Activated T-cell treated with anti-CD3 and anti-CD28 coated beads, Interleukin-2, amount 50 U/mL, for 72 hours (primary cell): ENCODE measurements around the gene SDCCAG8. TPM values are rescaled to one million over a fixed set of nuclear protein-coding genes. Genes with fewer than 3 reads are reported as not detected.

ENCODE experiments used
- ATAC-seq, 2 donors: fragments of 150-1000 bp; cut with Tn5 transposase; replicated peaks in 1 of 2; 2 replicates each; pipeline ENCODE4 v1.10.0; 2021; ENCODE audit warnings: moderate library complexity in 2 of 2, mild to moderate bottlenecking in 1 of 2
- DNase-seq, 2 donors: peaks; one replicate each; pipeline ENCODE4 v3.0.0; 2021 to 2022; ENCODE audit warnings: mixed read lengths in 1 of 2
- H3K27ac Mint-ChIP-seq: one replicate; pipeline ENCODE4 v1.8.0; 2022; ENCODE audit warnings: mild to moderate bottlenecking, moderate library complexity, mixed read lengths
- H3K27me3 Mint-ChIP-seq: one replicate; pipeline ENCODE4 v1.8.0; 2022; ENCODE audit warnings: low read depth, mixed read lengths
- H3K36me3 Mint-ChIP-seq, 2 donors: one replicate each; pipeline ENCODE4 v1.8.0; 2022; ENCODE audit warnings: mixed read lengths in 2 of 2, mild to moderate bottlenecking in 1 of 2; ENCODE audit not compliant: insufficient read depth in 2 of 2
- H3K4me1 Mint-ChIP-seq: one replicate; pipeline ENCODE4 v1.8.0; 2022; ENCODE audit warnings: low read depth, mixed read lengths
- H3K4me3 Mint-ChIP-seq, 2 donors: one replicate each; pipeline ENCODE4 v1.8.0; 2022; ENCODE audit warnings: mild to moderate bottlenecking in 2 of 2, mixed read lengths in 2 of 2, moderate library complexity in 2 of 2
- H3K9me3 Mint-ChIP-seq, 2 donors: one replicate each; pipeline ENCODE4 v1.8.0; 2022; ENCODE audit warnings: mixed read lengths in 2 of 2
- total RNA-seq, 2 donors: library from RNA; stranded (reverse); gene quantifications; one replicate each; pipeline ENCODE4 v1.2.3, GENCODE V29; 2022

The SDCCAG8 gene
- total RNA-seq, 2 donors from 2014 or later, result 31.3 to 40.2 TPM

DNA sequence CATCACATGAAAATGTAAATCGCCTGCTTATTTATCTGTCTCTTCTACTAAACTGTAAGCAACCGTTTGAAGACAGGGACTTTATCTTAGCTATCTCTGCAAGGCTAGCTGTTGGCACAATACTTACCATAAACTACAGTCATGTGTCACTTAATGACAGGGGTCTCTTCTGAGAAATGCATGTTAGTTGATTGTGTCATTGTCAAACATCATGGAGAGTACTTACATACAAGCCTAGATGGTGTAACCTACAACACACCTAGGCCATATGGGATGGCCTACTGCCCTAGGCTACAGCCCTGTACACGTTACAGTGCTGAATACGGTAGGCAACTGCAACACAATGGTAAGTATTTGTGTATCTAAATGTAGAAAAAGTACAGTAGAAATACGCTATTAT is 267.9 kb downstream of the SDCCAG8 start:
- Mint-ChIP-seq H3K9me3 (peaks cover 3 to 5% of the 10 kb centered on the region in 2 donors), H3K4me3 (no peak overlapping the region), H3K36me3 (peaks cover 0 to 2% of the 10 kb centered on the region in 2 donors), H3K4me1 (peaks cover 13% of the 10 kb centered on the region), H3K27ac (no peak overlapping the region), H3K27me3 (no peaks in the 10 kb centered on the region)
- no peak for ATAC-seq
- DNase-seq, result no peak

DNA sequence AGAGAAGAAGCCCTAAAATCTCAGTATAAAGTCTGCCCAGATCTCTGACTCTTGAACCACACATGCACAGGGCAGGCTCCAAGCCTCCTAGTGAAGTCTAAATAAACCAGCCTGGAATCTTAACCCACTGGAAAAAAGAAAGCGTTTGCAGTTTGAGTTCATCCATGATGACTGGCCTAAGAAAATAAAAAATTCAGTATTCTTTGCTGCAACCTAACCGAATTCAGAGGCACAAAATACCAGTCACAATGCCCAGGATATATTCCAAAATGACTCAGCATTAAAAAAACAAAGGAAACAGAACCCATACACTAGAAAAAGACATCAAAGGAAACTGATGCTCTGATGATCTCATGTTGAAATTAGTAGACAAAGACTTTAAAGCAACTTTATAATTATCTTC is 269.2 kb downstream of the SDCCAG8 start:
- DNase-seq (no peak), ATAC-seq (no peak)
- Mint-ChIP-seq H3K27me3 (no peaks in the 10 kb centered on the region), H3K9me3 (peaks cover 3 to 5% of the 10 kb centered on the region in 2 donors), H3K4me3 (no peak overlapping the region), H3K36me3 (peaks cover 0 to 2% of the 10 kb centered on the region in 2 donors), H3K27ac (no peak overlapping the region), H3K4me1 (peaks cover 13% of the 10 kb centered on the region)

DNA sequence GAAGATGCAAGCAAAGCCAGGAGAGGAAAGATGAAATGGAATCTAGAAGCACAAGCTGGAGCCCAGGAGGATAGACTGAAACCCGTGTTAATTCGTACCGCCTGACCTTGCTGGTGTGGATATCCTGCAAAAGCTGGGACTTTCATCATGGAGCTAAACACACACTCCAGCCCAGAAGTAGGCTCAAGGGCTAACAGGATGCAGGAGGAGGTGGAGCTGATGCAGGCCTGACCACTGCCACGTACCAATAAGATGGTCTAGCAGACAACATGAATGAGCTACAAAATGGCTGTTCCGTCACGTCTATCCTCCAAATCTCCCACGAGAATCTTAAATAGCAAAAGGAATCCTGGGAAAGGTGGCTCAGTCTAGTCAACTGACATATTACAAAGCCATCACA is 270.3 kb downstream of the SDCCAG8 start:
- H3K27me3 Mint-ChIP-seq, result no peaks in the 10 kb centered on the region
- H3K9me3 Mint-ChIP-seq, result peaks cover 3 to 5% of the 10 kb centered on the region in 2 donors
- H3K36me3 Mint-ChIP-seq, result peaks cover 2% of the 10 kb centered on the region in 2 donors
- ATAC-seq (no peak), DNase-seq (no peak)
- H3K4me3 Mint-ChIP-seq, result no peak overlapping the region
- no peak overlapping the region for H3K27ac Mint-ChIP-seq
- H3K4me1 Mint-ChIP-seq, result peaks cover 13% of the 10 kb centered on the region

DNA sequence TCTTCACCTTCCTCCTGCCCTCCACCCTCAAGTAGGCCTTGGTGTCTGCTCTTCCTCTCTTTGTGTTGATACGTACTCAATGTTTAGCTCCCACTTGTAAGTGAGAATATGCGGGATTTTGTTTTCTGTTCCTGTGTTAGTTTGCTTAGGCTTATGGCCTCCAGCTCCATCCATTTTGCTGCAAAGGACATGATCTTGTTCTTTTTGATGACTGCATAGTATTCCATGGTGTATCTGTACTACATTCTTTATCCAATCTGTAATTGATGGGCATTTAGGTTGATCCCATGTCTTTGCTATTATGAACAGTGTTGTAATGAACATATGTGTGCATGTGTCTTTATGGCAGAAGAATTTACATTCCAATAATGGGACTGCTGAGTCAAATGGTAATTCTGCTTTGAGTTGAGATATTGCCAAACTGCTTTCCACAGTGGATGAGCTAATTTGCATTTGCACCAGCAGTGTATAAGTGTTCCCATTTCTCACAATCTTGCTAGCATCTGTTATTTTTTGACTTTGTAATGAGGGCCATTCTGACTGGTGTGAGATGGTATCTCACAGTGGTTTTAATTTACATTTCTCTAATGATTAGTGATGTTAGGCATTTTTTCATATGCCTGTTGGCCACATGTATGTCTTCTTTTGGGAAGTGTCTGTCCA is 272.7 kb downstream of the SDCCAG8 start:
- Mint-ChIP-seq H3K27ac (no peak overlapping the region), H3K9me3 (peaks cover 3 to 5% of the 10 kb centered on the region in 2 donors), H3K36me3 (peaks cover 2 to 3% of the 10 kb centered on the region in 2 donors), H3K27me3 (no peaks in the 10 kb centered on the region), H3K4me3 (no peak overlapping the region), H3K4me1 (peaks cover 13% of the 10 kb centered on the region)
- DNase-seq (no peak), ATAC-seq (no peak)

DNA sequence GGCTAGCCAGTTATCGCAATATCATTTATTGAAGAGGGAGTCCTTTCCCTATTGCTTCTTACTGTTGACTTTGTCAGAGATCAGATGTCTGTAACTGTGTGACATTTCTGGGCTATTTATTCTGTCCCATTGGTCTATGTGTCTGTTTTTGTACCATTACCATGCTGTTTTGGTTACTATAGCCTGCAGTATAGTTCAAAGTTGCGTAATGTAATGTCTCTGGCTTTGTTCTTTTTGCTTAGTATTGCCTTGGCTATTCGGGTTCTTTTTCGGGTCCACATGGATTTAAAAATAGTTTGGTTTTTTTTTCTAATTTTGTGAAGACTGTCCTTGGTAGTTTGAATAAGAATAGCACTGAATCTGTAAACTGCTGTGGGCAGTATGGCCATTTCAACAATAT is 273.7 kb downstream of the SDCCAG8 start:
- no peak for ATAC-seq

DNA sequence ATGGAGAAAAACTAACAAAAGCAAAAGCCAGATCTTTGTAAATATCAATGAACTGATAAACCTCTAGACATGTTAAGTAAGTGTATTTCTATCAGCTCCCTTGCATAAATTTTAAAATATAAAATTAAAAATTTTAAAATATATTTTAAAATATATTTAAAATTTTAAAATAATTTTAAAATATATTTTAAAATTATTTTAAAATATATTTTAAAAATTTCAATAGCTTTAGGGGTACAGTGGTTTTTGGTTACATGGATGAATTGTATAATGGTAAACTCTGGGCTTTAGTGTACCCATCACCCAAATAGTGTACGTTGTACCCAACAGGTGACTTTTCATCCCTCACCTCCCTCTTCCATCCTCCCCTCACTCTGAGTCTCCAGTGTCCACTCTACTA is 279.2 kb downstream of the SDCCAG8 start:
- ATAC-seq (no peak), DNase-seq (no peak)
- no peaks in the 10 kb centered on the region for H3K4me1 Mint-ChIP-seq
- no peak overlapping the region for H3K27ac Mint-ChIP-seq
- no peak overlapping the region for H3K4me3 Mint-ChIP-seq
- H3K9me3 Mint-ChIP-seq, result peaks cover 2 to 4% of the 10 kb centered on the region in 2 donors
- H3K27me3 Mint-ChIP-seq, result no peaks in the 10 kb centered on the region
- peaks cover 5 to 6% of the 10 kb centered on the region in 2 donors for H3K36me3 Mint-ChIP-seq

More for the DNA sequence above, 273.7 kb downstream of the SDCCAG8 start:
- H3K36me3 Mint-ChIP-seq, result peaks cover 2 to 3% of the 10 kb centered on the region in 2 donors
- peaks cover 3 to 5% of the 10 kb centered on the region in 2 donors for H3K9me3 Mint-ChIP-seq
- DNase-seq, result no peak
- no peak overlapping the region for H3K4me3 Mint-ChIP-seq
- no peaks in the 10 kb centered on the region for H3K27me3 Mint-ChIP-seq
- H3K4me1 Mint-ChIP-seq, result peaks cover 13% of the 10 kb centered on the region
- no peak overlapping the region for H3K27ac Mint-ChIP-seq

DNA sequence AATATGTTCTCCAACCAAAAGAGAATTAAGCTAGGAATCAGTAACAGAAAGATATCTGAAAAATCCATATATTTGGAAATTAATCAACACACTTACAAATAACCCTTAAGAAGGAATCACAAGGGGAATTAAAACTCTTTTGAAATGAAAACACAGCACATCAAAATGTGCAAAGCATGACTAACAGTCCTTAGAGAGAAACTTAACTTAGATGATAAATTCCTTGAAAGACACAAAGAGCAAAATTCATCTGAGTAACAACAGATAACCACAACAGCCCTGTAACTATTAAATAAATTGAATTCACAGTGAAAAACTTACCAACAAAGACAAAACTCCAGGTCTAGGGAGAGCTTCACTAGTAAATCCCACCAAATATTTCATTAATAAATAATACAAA is 283.8 kb downstream of the SDCCAG8 start:
- H3K4me1 Mint-ChIP-seq, result no peaks in the 10 kb centered on the region
- ATAC-seq, result no peak
- H3K27me3 Mint-ChIP-seq, result no peaks in the 10 kb centered on the region
- no peak overlapping the region for H3K4me3 Mint-ChIP-seq
- no peak for DNase-seq
- peaks cover 8 to 9% of the 10 kb centered on the region in 2 donors for H3K36me3 Mint-ChIP-seq
- H3K27ac Mint-ChIP-seq, result no peak overlapping the region
- H3K9me3 Mint-ChIP-seq, result peaks cover 2 to 5% of the 10 kb centered on the region in 2 donors

DNA sequence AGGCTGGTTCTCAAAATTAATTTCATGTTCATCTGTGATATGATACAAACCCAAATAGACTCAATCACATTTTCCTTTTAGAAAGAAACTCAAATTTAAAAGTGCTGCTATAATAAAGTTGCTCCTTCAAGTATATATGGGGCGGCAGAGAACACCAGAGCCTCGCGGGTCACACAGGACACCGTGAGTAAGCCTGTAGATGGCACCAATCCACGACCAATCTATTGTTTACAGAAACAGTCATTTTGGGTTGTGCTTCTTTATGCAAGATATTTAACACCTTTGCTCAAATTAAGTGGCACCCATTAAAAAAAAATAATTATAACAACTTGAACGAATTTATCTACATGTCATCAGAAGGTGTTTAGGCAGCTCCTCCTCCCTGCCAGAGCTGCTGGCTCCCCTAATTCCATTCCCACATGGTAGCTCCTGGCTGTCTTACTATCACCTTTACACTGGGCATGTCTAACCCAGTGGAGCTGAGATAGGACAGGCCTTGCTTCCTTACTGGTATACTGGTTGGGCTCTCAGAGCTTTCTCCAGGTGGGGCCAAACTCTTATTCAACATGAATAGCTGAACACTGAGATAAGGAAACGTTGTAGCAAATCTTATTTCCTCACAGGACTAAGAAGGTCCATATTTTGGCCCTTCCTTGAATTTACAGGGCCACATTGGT is 287.0 kb downstream of the SDCCAG8 start:
- H3K9me3 Mint-ChIP-seq, result peaks cover 0 to 2% of the 10 kb centered on the region in 2 donors
- no peak overlapping the region for H3K27ac Mint-ChIP-seq
- DNase-seq (no peak), ATAC-seq (no peak)
- H3K4me1 Mint-ChIP-seq, result no peaks in the 10 kb centered on the region
- H3K27me3 Mint-ChIP-seq, result no peaks in the 10 kb centered on the region
- no peak overlapping the region for H3K4me3 Mint-ChIP-seq
- H3K36me3 Mint-ChIP-seq, result peaks cover 4 to 5% of the 10 kb centered on the region in 2 donors

DNA sequence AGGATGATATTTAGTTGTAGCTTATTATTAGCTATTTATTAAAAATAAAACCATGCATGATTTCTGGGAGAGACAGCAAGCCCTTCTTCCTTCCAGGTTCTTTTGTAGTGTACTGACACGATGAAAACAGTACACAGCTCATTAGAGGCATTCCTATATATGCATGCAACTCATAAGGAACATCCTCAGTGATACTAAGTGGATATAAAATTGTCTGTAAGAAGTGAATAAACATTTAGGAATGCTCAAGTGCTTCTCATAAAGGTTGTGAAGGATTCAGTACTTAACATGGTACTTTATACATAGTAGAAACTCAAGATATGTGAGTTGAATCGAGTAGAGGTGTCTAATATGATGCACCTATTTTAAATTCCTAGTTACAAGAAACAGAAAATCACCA is 287.7 kb downstream of the SDCCAG8 start:
- no peak for ATAC-seq

DNA sequence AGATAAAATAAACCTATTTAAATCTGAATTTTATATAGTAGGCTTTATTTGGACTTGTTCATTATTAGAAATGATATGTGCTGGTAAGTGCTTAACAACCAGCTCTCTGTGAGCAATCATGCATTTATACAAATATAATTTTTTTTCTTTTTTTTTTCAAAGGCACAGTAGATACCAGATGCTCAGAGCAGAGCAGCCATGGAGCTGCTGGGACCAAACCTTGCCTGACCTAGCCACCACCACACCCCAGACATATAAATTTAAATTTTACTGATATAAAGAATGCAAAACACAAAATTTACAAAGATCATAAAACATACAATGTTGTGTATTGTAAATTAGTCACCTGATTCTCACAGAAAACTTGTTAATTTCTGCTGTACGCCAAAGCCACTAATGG is 290.6 kb downstream of the SDCCAG8 start:
- Mint-ChIP-seq H3K27me3 (no peaks in the 10 kb centered on the region), H3K36me3 (peaks cover 4 to 5% of the 10 kb centered on the region in 2 donors), H3K9me3 (peaks cover 0 to under 1% of the 10 kb centered on the region in 2 donors), H3K4me1 (no peaks in the 10 kb centered on the region), H3K4me3 (no peak overlapping the region), H3K27ac (no peak overlapping the region)
- ATAC-seq, result no peak
- no peak for DNase-seq

More for the DNA sequence above, 287.7 kb downstream of the SDCCAG8 start:
- Mint-ChIP-seq H3K36me3 (peaks cover 4 to 5% of the 10 kb centered on the region in 2 donors), H3K9me3 (peaks cover 0 to 2% of the 10 kb centered on the region in 2 donors), H3K4me1 (no peaks in the 10 kb centered on the region), H3K4me3 (no peak overlapping the region), H3K27ac (no peak overlapping the region), H3K27me3 (no peaks in the 10 kb centered on the region)
- DNase-seq, result no peak

DNA sequence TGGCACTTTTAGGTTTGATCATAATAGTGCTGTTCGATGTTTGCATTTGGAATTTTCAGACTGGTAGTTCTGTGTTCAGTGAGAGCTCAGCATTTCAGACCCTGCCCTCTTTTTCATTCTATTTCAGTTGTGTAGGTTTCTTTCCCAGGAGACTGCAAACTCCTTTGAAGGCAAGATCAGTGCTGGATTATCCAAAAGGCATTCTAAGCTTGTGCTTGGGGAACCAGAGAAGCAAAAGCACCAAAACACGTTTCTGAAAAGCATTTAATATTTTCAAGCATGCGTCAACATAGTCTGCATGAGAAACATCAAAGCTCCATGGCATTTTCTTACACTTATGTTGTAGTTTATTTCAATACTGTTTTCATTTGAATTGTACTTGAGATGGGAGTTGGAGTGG is 292.1 kb downstream of the SDCCAG8 start:
- DNase-seq, result no peak
- peaks cover 4 to 5% of the 10 kb centered on the region in 2 donors for H3K36me3 Mint-ChIP-seq
- H3K4me1 Mint-ChIP-seq, result no peaks in the 10 kb centered on the region
- H3K9me3 Mint-ChIP-seq, result no peaks in the 10 kb centered on the region
- no peak for ATAC-seq
- no peak overlapping the region for H3K4me3 Mint-ChIP-seq
- no peak overlapping the region for H3K27ac Mint-ChIP-seq
- H3K27me3 Mint-ChIP-seq, result no peaks in the 10 kb centered on the region

DNA sequence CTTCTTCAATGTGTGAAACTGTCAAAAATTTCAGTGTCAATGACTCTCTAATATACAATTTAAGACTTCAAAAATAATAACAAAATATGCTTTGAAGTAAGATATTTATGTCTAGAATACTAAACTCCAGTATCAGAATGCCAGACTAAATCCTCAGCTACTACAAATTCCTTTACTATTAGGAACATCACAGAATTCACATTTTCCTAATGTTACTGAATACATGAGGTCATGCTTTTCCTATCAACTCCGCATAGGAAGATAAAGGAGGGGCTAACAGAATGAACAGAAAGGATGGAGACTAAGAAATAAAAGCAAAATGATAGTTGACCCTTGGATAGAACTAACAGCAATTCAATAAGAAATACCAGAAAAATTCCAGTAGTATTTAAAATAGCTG is 292.7 kb downstream of the SDCCAG8 start:
- no peak overlapping the region for H3K27ac Mint-ChIP-seq
- ATAC-seq (no peak), DNase-seq (no peak)
- H3K9me3 Mint-ChIP-seq, result no peaks in the 10 kb centered on the region
- H3K4me3 Mint-ChIP-seq, result no peak overlapping the region
- H3K27me3 Mint-ChIP-seq, result no peaks in the 10 kb centered on the region
- H3K4me1 Mint-ChIP-seq, result no peaks in the 10 kb centered on the region
- peaks cover 4 to 5% of the 10 kb centered on the region in 2 donors for H3K36me3 Mint-ChIP-seq

DNA sequence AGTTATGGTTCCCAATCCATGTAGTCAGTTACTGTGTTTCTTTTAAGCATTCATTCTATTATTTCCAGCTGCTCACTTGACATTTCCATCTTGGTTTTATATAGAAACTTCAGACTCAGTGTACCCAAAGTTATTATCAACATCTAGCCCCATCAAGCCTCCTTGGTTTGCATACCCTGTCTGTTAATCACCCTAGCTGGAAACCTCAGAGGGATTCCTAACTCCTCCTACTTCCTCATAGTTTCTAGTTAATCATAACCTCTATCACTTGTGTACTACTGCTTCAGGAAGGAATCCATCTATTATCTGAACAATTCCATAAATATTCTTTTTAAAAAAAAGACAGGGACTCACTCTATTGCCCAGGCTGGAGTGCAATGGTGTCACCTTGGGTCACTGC is 293.3 kb downstream of the SDCCAG8 start:
- DNase-seq, result no peak
- no peaks in the 10 kb centered on the region for H3K9me3 Mint-ChIP-seq
- no peak overlapping the region for H3K4me3 Mint-ChIP-seq
- H3K27ac Mint-ChIP-seq, result peak overlapping the region; percentile 17
- no peaks in the 10 kb centered on the region for H3K4me1 Mint-ChIP-seq
- no peaks in the 10 kb centered on the region for H3K27me3 Mint-ChIP-seq
- H3K36me3 Mint-ChIP-seq, result peaks cover under 1 to 5% of the 10 kb centered on the region in 2 donors
- ATAC-seq, result no peak
